ENCODE measurements around the gene LRBA. TPM values are rescaled to one million over a fixed set of nuclear protein-coding genes. Genes with fewer than 3 reads are reported as not detected.

Gene LRBA
- total and polyA plus RNA-seq, 2 of the 4 experiments (the other 2 are of a cell fraction) = 10.2 to 51.6 TPM

DNA sequence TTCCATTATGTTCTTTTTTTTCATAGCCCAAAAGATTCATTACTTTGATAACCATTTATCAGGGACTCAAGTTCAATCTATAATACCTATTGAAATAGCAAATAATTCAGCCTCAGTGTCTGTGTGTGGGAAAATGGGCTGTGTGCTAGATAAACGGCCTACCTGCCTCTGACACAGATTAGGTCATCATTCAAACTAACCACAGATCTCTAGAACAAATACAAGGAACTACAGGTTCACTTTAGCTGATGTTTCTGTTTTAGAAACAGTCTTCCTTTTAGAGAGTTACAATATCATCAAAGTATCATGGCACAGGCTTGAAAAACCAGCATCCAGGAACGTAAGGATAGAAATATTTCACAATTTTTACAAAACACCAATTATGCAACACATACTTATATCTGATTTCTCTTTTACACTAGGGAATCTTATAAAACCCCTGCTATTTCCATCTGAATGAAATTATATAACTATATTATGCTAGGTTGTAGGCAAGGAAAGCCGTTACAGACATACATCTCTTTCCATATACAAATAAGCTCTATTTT lies 489.7 kb downstream of the LRBA start:
- H3K27me3 ChIP-seq (ENCODE audit: control insufficient read depth, insufficient read depth, low read length) = no peaks in the 10 kb centered on the region
- no peak overlapping the region for H3K4me3 ChIP-seq (ENCODE audit: insufficient read depth, low read depth, low read length)
- H3K4me2 ChIP-seq (ENCODE audit: low read depth, low read length) = no peak overlapping the region
- intact Hi-C loops (cut with micrococcal nuclease) = no loop called here
- no peaks in the 10 kb centered on the region for H3K79me1 ChIP-seq (ENCODE audit: low read depth in 1 of 2, low read length in 2 of 2)
- no peak overlapping the region for H3K56ac ChIP-seq (ENCODE audit: extremely low read depth, insufficient read depth, low read length)
- no peak overlapping the region for H4K5ac ChIP-seq (ENCODE audit: low read depth, low read length)
- BruUV-seq (replicated peaks) = no TSS peak
- no peak overlapping the region for H2AFZ ChIP-seq (replicated peaks; ENCODE audit: low read length, poor library complexity)
- no peak overlapping the region for H3K27ac ChIP-seq (ENCODE audit: insufficient read depth, low read length)
- H3K23ac ChIP-seq (ENCODE audit: low read depth, low read length) = no peak overlapping the region
- dilution Hi-C loops (cut with HindIII; ENCODE audit: low sequenced_read_pairs, unreplicated experiment) = no loop called here
- H3K14ac ChIP-seq (replicated peaks; ENCODE audit: low read depth, low read length) = no peak overlapping the region
- no peak overlapping the region for H3K4ac ChIP-seq (ENCODE audit: low read depth, low read length)
- ATAC-seq (ENCODE audit: low read depth) (no peak), DNase-seq (no peak)
- H4K20me1 ChIP-seq (ENCODE audit: insufficient read depth, low read length) = no peaks in the 10 kb centered on the region
- no peak overlapping the region for H2AK5ac ChIP-seq (ENCODE audit: low read depth, low read length)
- no peak overlapping the region for H2BK5ac ChIP-seq (ENCODE audit: low read depth, low read length, poor library complexity, severe bottlenecking)
- no peak overlapping the region for H2BK120ac ChIP-seq (ENCODE audit: low read depth, low read length)
- H3K9me3 ChIP-seq (ENCODE audit: control insufficient read depth, insufficient read depth, low read length) = no peaks in the 10 kb centered on the region
- TF ChIP-seq SMC3 (IDR thresholded peaks at IDR 0.05; ENCODE audit: low read depth, low read length) (no peak), MXI1 (IDR thresholded peaks at IDR 0.05; ENCODE audit: borderline replicate concordance, low read depth, low read length) (no peak), CEBPB (IDR thresholded peaks at IDR 0.05; ENCODE audit: low read depth, low read length) (no peak), NFE2L2 (IDR thresholded peaks at IDR 0.05; ENCODE audit: low read depth, low read length) (no peak), RAD21 (IDR thresholded peaks at IDR 0.05; ENCODE audit: low read length) (no peak), RCOR1 (IDR thresholded peaks at IDR 0.05; ENCODE audit: insufficient replicate concordance, low read length) (no peak), MAFK (IDR thresholded peaks at IDR 0.05; ENCODE audit: low read depth, low read length) (no peak), MAZ (IDR thresholded peaks at IDR 0.05; ENCODE audit: borderline replicate concordance, low read depth, low read length) (no peak), POLR2A (IDR thresholded peaks at IDR 0.05; ENCODE audit: low read depth, low read length) (no peak), CHD1 (IDR thresholded peaks at IDR 0.05; ENCODE audit: low read depth, low read length) (no peak)
- TF ChIP-seq, protein P1, sequence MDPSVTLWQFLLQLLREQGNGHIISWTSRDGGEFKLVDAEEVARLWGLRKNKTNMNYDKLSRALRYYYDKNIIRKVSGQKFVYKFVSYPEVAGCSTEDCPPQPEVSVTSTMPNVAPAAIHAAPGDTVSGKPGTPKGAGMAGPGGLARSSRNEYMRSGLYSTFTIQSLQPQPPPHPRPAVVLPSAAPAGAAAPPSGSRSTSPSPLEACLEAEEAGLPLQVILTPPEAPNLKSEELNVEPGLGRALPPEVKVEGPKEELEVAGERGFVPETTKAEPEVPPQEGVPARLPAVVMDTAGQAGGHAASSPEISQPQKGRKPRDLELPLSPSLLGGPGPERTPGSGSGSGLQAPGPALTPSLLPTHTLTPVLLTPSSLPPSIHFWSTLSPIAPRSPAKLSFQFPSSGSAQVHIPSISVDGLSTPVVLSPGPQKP (IDR thresholded peaks at IDR 0.05; ENCODE audit: borderline replicate concordance, low read depth, low read length) = no peak
- TF ChIP-seq, protein P2, sequence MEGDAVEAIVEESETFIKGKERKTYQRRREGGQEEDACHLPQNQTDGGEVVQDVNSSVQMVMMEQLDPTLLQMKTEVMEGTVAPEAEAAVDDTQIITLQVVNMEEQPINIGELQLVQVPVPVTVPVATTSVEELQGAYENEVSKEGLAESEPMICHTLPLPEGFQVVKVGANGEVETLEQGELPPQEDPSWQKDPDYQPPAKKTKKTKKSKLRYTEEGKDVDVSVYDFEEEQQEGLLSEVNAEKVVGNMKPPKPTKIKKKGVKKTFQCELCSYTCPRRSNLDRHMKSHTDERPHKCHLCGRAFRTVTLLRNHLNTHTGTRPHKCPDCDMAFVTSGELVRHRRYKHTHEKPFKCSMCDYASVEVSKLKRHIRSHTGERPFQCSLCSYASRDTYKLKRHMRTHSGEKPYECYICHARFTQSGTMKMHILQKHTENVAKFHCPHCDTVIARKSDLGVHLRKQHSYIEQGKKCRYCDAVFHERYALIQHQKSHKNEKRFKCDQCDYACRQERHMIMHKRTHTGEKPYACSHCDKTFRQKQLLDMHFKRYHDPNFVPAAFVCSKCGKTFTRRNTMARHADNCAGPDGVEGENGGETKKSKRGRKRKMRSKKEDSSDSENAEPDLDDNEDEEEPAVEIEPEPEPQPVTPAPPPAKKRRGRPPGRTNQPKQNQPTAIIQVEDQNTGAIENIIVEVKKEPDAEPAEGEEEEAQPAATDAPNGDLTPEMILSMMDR (conservative IDR thresholded peaks at IDR 0.05; ENCODE audit: low read depth, low read length) = no peak
- TF ChIP-seq, protein P3, sequence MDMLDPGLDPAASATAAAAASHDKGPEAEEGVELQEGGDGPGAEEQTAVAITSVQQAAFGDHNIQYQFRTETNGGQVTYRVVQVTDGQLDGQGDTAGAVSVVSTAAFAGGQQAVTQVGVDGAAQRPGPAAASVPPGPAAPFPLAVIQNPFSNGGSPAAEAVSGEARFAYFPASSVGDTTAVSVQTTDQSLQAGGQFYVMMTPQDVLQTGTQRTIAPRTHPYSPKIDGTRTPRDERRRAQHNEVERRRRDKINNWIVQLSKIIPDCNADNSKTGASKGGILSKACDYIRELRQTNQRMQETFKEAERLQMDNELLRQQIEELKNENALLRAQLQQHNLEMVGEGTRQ (IDR thresholded peaks at IDR 0.05; ENCODE audit: low read depth, low read length) = no peak
- in situ Hi-C loops (cut with MboI; ENCODE audit: low sequenced_read_pairs) = no loop called here
- H3K9me1 ChIP-seq (ENCODE audit: insufficient read depth, low read length) = no peaks in the 10 kb centered on the region
- H2BK20ac ChIP-seq (ENCODE audit: low read depth, low read length) = no peak overlapping the region
- no peak overlapping the region for H3K18ac ChIP-seq (ENCODE audit: low read depth, low read length)
- ChIA-PET POLR2A (ENCODE audit: unreplicated experiment) (no interaction called here), CTCF (no interaction called here)
- no CpG with 5 or more reads among the region's 3 CpGs for WGBS, 2 experiments (ENCODE audit: extremely low coverage in 2 of 2, insufficient read length in 1 of 2)
- no peak overlapping the region for H4K8ac ChIP-seq (ENCODE audit: low read depth in 2 of 2, low read length in 2 of 2)
- H3K36me3 ChIP-seq (ENCODE audit: control insufficient read depth, insufficient read depth, low read length) = no peaks in the 10 kb centered on the region
- H4K91ac ChIP-seq (ENCODE audit: insufficient read depth, low read depth, low read length) = no peak overlapping the region
- no peak overlapping the region for H2AK9ac ChIP-seq (replicated peaks; ENCODE audit: low read depth, low read length, poor library complexity)
- H2BK15ac ChIP-seq (ENCODE audit: low read depth, low read length) = no peak overlapping the region
- no peaks in the 10 kb centered on the region for H3K4me1 ChIP-seq (ENCODE audit: control insufficient read depth, insufficient read depth, low read length)
- H3K9ac ChIP-seq (ENCODE audit: low read depth, low read length) = no peak overlapping the region
